PC-9 (cell line): ENCODE measurements around the gene IL5RA. TPM values are rescaled to one million over a fixed set of nuclear protein-coding genes. Genes with fewer than 3 reads are reported as not detected.

ENCODE experiments used
- BruUV-seq: library from RNA; stranded (reverse); fragments of 400-500 nt; replicated peaks from 2 replicates; lab custom pipeline; 2021; lab: Mats Ljungman, UMichigan
- CTCF ChIA-PET: fragments of 300-600 bp; sonication (Branson Sonifier 250); formaldehyde crosslinking; loops from one replicate; lab custom pipeline; 2022; ENCODE audit warnings: antibody characterized with exemption; lab: Charles Lee
- POLR2A ChIA-PET: fragments of 300-600 bp; sonication (Branson Sonifier 250); formaldehyde crosslinking; loops from one replicate; lab custom pipeline; 2022; ENCODE audit warnings: antibody characterized with exemption; ENCODE audit not compliant: unreplicated experiment; lab: Charles Lee
- DNase-seq, 2 experiments: peaks; one replicate each; pipeline versions ENCODE4 v3.0.0 to v3.0.0-alpha.2; 2015 to 2022; ENCODE audit warnings: mixed read lengths in 1 of 2
- H2AFZ ChIP-seq: fragments of 200-600 bp; sonication (generic); 2 replicates; pipeline ENCODE4 v1.8.1; 2017; ENCODE audit warnings: antibody characterized with exemption
- H3F3A ChIP-seq: fragments of 200-600 bp; sonication (generic); 2 replicates; pipeline ENCODE4 v1.8.1; 2017; ENCODE audit warnings: antibody characterized with exemption, mild to moderate bottlenecking, low read depth; ENCODE audit not compliant: insufficient read depth
- H3K27ac ChIP-seq: fragments of 200-600 bp; sonication (generic); 2 replicates; pipeline ENCODE4 v1.6.1; 2016; ENCODE audit warnings: mixed run types
- H3K27me3 ChIP-seq: fragments of 200-600 bp; sonication (generic); 2 replicates; pipeline ENCODE4 v1.6.1; 2016; ENCODE audit warnings: low read depth, mixed run types; ENCODE audit not compliant: insufficient read depth
- H3K36me3 ChIP-seq: fragments of 200-600 bp; sonication (generic); 2 replicates; pipeline ENCODE4 v1.6.1; 2016; ENCODE audit warnings: low read depth, mixed run types
- H3K4me1 ChIP-seq: fragments of 200-600 bp; sonication (generic); replicated peaks from 2 replicates; pipeline ENCODE4 v1.6.1; 2016; ENCODE audit warnings: mixed run types; ENCODE audit not compliant: insufficient read depth
- H3K4me2 ChIP-seq: fragments of 200-600 bp; sonication (generic); 2 replicates; pipeline ENCODE4 v1.6.1; 2017; ENCODE audit warnings: mixed run types
- H3K4me3 ChIP-seq: fragments of 200-600 bp; sonication (generic); 2 replicates; pipeline ENCODE4 v1.6.1; 2016; ENCODE audit warnings: mixed run types
- H3K79me2 ChIP-seq: fragments of 200-600 bp; sonication (generic); 2 replicates; pipeline ENCODE4 v1.6.1; 2017; ENCODE audit warnings: low read depth, mixed run types
- H3K9me2 ChIP-seq: fragments of 200-600 bp; sonication (generic); 2 replicates; pipeline ENCODE4 v1.8.1; 2017; ENCODE audit warnings: mild to moderate bottlenecking; ENCODE audit not compliant: insufficient read depth
- H3K9me3 ChIP-seq: fragments of 200-600 bp; sonication (generic); 2 replicates; pipeline ENCODE4 v1.8.1; 2016; ENCODE audit warnings: low read depth; ENCODE audit not compliant: insufficient read depth
- H4K20me1 ChIP-seq: fragments of 200-600 bp; sonication (generic); 2 replicates; pipeline ENCODE4 v1.8.1; 2017; ENCODE audit not compliant: insufficient read depth
- EZH2 ChIP-seq: fragments of 200-600 bp; sonication (generic); IDR thresholded peaks from 2 replicates; pipeline ENCODE4 v1.8.0; 2017; ENCODE audit warnings: antibody characterized with exemption, low read depth
- intact Hi-C: fragments of 100-400 bp; cut with micrococcal nuclease; formaldehyde crosslinking; loops from one replicate; pipeline ENCODE4 v1.10.0; 2022; ENCODE audit not compliant: unreplicated experiment
- total RNA-seq: library from RNA; stranded (reverse); gene quantifications from 2 replicates; pipeline ENCODE4 v1.2.3, GENCODE V29; 2021
- TF ChIP-seq, protein P1 (sequence below): fragments of 200-600 bp; sonication (generic); conservative IDR thresholded peaks from 2 replicates; pipeline ENCODE4 v1.6.1; 2017; ENCODE audit warnings: mixed run types, antibody characterized with exemption, mild to moderate bottlenecking, moderate library complexity

The IL5RA gene
- total RNA-seq, 1 experiment from 2014 or later: not detected

GRCh38 chr3:3082234-3082924 lies 27.8 kb downstream of the IL5RA start:
- no peak for TF ChIP-seq EZH2
- TF ChIP-seq, protein P1, sequence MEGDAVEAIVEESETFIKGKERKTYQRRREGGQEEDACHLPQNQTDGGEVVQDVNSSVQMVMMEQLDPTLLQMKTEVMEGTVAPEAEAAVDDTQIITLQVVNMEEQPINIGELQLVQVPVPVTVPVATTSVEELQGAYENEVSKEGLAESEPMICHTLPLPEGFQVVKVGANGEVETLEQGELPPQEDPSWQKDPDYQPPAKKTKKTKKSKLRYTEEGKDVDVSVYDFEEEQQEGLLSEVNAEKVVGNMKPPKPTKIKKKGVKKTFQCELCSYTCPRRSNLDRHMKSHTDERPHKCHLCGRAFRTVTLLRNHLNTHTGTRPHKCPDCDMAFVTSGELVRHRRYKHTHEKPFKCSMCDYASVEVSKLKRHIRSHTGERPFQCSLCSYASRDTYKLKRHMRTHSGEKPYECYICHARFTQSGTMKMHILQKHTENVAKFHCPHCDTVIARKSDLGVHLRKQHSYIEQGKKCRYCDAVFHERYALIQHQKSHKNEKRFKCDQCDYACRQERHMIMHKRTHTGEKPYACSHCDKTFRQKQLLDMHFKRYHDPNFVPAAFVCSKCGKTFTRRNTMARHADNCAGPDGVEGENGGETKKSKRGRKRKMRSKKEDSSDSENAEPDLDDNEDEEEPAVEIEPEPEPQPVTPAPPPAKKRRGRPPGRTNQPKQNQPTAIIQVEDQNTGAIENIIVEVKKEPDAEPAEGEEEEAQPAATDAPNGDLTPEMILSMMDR: no peak
- Histone ChIP-seq H3K36me3 (no peaks in the 10 kb centered on the region), H3K9me3 (no peaks in the 10 kb centered on the region), H3K4me3 (no peak overlapping the region), H3K27me3 (peaks cover 17% of the 10 kb centered on the region; the same call in 1 of the 2 replicates), H4K20me1 (no peaks in the 10 kb centered on the region), H3F3A (no peaks in the 10 kb centered on the region), H3K79me2 (no peaks in the 10 kb centered on the region), H3K27ac (no peak overlapping the region), H3K4me2 (no peak overlapping the region), H3K9me2 (no peaks in the 10 kb centered on the region), H3K4me1 (no peaks in the 10 kb centered on the region), H2AFZ (no peak overlapping the region)
- CTCF ChIA-PET: no interaction called here
- BruUV-seq: no TSS peak
- DNase-seq: no peak
- intact Hi-C loops: no loop called here
- POLR2A ChIA-PET: no interaction called here

GRCh38 chr3:3081381-3082233 lies 28.6 kb downstream of the IL5RA start:
- Histone ChIP-seq H3K9me3 (no peaks in the 10 kb centered on the region), H3K36me3 (no peaks in the 10 kb centered on the region), H3F3A (no peaks in the 10 kb centered on the region), H3K4me1 (no peaks in the 10 kb centered on the region), H4K20me1 (no peaks in the 10 kb centered on the region), H3K4me3 (no peak overlapping the region), H2AFZ (no peak overlapping the region), H3K9me2 (no peaks in the 10 kb centered on the region), H3K4me2 (no peak overlapping the region), H3K27me3 (peaks cover 17% of the 10 kb centered on the region; the same call in 1 of the 2 replicates), H3K79me2 (no peaks in the 10 kb centered on the region), H3K27ac (no peak overlapping the region)
- TF ChIP-seq, protein P1: no peak
- TF ChIP-seq EZH2: no peak
- CTCF ChIA-PET: no interaction called here
- DNase-seq: no peak
- POLR2A ChIA-PET: no interaction called here
- intact Hi-C loops: no loop called here
- BruUV-seq: no TSS peak

GRCh38 chr3:3080309-3080708 lies 29.9 kb downstream of the IL5RA start:
- Histone ChIP-seq H3K9me2 (no peaks in the 10 kb centered on the region), H3F3A (no peaks in the 10 kb centered on the region), H3K27me3 (peaks cover 17% of the 10 kb centered on the region; the same call in 1 of the 2 replicates), H2AFZ (no peak overlapping the region), H4K20me1 (no peaks in the 10 kb centered on the region), H3K9me3 (no peaks in the 10 kb centered on the region), H3K27ac (no peak overlapping the region), H3K4me1 (no peaks in the 10 kb centered on the region), H3K36me3 (no peaks in the 10 kb centered on the region), H3K4me3 (no peak overlapping the region), H3K79me2 (no peaks in the 10 kb centered on the region), H3K4me2 (no peak overlapping the region)
- TF ChIP-seq EZH2: no peak
- TF ChIP-seq, protein P1: no peak
- CTCF ChIA-PET: no interaction called here
- POLR2A ChIA-PET: no interaction called here
- BruUV-seq: no TSS peak
- no peak for DNase-seq
- intact Hi-C loops: no loop called here
